Hepatocyte (in vitro differentiated cells): ENCODE measurements around the gene ZNF208.

ENCODE experiments used
- EZH2 ChIP-seq: fragments of 200-600 bp; sonication (generic); IDR thresholded peaks from 2 replicates; pipeline ENCODE4 v1.6.1; 2016; ENCODE audit warnings: antibody characterized with exemption, mild to moderate bottlenecking, borderline replicate concordance
- EZH2phosphoT487 ChIP-seq: fragments of 200-600 bp; sonication (generic); IDR thresholded peaks from one replicate; pipeline ENCODE4 v1.6.1; 2018; ENCODE audit warnings: antibody characterized with exemption, mild to moderate bottlenecking, low read depth, moderate library complexity; ENCODE audit not compliant: unreplicated experiment, severe bottlenecking
- TF ChIP-seq, protein P1 (sequence below): fragments of 200-600 bp; sonication (generic); IDR thresholded peaks from 2 replicates; pipeline ENCODE4 v1.5.1; 2016; ENCODE audit warnings: antibody characterized with exemption, mild to moderate bottlenecking; ENCODE audit not compliant: poor library complexity

DNA sequence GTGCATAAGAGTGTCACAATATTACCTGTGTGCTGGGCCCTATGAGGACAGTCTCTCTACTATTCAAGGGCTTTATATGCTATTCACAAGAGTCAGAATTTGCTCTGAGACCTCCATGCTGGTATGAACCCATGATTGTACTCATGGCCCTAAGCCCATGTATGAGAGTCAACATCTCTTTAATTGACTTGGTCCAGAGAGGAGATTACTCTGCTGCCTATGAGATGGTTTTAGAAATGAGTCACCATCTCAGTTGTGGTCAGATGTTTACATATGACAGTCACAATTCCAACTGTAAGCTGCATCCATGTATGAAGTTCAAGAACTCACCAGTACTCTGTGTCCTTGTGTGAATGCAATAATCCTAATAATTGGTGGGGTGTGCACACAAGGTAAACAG lies 19.9 kb upstream of the ZNF208 start:
- TF ChIP-seq EZH2 (no peak), EZH2phosphoT487 (no peak)
- TF ChIP-seq, protein P1, sequence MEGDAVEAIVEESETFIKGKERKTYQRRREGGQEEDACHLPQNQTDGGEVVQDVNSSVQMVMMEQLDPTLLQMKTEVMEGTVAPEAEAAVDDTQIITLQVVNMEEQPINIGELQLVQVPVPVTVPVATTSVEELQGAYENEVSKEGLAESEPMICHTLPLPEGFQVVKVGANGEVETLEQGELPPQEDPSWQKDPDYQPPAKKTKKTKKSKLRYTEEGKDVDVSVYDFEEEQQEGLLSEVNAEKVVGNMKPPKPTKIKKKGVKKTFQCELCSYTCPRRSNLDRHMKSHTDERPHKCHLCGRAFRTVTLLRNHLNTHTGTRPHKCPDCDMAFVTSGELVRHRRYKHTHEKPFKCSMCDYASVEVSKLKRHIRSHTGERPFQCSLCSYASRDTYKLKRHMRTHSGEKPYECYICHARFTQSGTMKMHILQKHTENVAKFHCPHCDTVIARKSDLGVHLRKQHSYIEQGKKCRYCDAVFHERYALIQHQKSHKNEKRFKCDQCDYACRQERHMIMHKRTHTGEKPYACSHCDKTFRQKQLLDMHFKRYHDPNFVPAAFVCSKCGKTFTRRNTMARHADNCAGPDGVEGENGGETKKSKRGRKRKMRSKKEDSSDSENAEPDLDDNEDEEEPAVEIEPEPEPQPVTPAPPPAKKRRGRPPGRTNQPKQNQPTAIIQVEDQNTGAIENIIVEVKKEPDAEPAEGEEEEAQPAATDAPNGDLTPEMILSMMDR: no peak
